ENCODE data around the gene ADCY2. TPM values are rescaled to one million over a fixed set of nuclear protein-coding genes. Genes with fewer than 3 reads are reported as not detected.

ADCY2 gene
- polyA plus RNA-seq, 1 of the 3 experiments (the other 2 are of a cell fraction), result not detected

DNA sequence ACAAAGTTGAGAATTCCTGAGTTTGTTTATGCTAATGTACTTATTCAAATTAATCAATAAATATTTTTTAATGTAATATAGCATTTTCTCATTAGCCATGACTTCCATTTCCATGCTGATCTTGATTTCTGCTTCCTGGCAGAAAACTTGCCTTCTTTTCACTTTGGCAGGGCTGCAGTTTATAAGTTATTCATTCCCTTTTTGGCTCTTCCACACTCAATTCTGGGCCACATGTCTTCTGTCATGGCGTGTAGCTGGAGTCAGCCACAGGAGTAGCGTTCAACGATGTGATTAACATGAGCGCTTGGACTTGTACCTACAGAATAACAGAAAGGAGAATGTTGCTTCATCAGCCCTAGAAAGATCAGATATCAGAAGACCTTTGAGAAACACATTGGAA, 282.1 kb downstream of the ADCY2 start (continued):
- TF ChIP-seq, protein P1, sequence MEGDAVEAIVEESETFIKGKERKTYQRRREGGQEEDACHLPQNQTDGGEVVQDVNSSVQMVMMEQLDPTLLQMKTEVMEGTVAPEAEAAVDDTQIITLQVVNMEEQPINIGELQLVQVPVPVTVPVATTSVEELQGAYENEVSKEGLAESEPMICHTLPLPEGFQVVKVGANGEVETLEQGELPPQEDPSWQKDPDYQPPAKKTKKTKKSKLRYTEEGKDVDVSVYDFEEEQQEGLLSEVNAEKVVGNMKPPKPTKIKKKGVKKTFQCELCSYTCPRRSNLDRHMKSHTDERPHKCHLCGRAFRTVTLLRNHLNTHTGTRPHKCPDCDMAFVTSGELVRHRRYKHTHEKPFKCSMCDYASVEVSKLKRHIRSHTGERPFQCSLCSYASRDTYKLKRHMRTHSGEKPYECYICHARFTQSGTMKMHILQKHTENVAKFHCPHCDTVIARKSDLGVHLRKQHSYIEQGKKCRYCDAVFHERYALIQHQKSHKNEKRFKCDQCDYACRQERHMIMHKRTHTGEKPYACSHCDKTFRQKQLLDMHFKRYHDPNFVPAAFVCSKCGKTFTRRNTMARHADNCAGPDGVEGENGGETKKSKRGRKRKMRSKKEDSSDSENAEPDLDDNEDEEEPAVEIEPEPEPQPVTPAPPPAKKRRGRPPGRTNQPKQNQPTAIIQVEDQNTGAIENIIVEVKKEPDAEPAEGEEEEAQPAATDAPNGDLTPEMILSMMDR (IDR thresholded peaks at IDR 0.05), result no peak
- TF ChIP-seq, protein P2, sequence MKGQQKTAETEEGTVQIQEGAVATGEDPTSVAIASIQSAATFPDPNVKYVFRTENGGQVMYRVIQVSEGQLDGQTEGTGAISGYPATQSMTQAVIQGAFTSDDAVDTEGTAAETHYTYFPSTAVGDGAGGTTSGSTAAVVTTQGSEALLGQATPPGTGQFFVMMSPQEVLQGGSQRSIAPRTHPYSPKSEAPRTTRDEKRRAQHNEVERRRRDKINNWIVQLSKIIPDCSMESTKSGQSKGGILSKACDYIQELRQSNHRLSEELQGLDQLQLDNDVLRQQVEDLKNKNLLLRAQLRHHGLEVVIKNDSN (IDR thresholded peaks at IDR 0.05; ENCODE audit: borderline replicate concordance, low read depth), result no peak
- TF ChIP-seq SIN3A (IDR thresholded peaks at IDR 0.05; ENCODE audit: borderline replicate concordance, low read depth, low read length) (no peak), SMC3 (IDR thresholded peaks at IDR 0.05; ENCODE audit: low read depth, low read length) (no peak), NFIC (IDR thresholded peaks at IDR 0.05; ENCODE audit: borderline replicate concordance) (no peak), EP300 (IDR thresholded peaks at IDR 0.05; ENCODE audit: borderline replicate concordance in 1 of 2, low read depth in 1 of 2, low read length in 1 of 2) (no peak)

DNA sequence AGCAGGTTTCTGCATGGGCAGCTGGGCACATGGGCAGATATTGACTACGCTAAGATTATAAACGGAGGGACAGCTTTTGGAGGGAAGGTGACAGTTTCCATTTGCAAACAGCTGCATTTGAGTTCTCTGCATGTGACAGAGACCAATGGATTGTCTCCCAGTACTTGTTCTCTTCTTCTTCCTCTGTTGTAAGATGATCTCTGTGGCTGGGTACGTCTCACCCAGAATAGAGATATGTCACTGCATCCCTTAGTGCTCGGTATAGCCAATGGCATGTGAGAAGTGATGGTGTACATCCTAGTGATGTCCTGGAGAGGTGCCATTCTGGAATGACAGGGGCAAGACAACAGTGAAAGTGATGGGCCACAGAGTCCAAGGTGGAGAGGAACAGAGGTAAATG, 283.7 kb downstream of the ADCY2 start:
- Histone ChIP-seq H3K27me3 (ENCODE audit: insufficient read depth) (peaks cover 8% of the 10 kb centered on the region; the same call in 1 of the 2 replicates), H3K27ac (ENCODE audit: low read depth in 2 of 2, low read length in 1 of 2) (no peak overlapping the region), H3K79me2 (ENCODE audit: insufficient read depth) (no peaks in the 10 kb centered on the region), H3K9ac (no peak overlapping the region), H3K9me2 (no peaks in the 10 kb centered on the region), H3K9me3 (no peaks in the 10 kb centered on the region), H2AFZ (ENCODE audit: low read depth) (no peak overlapping the region), H3K36me3 (replicated peaks in 1 of 2; ENCODE audit: control insufficient read depth in 1 of 2, insufficient read depth in 2 of 2, low read length in 1 of 2) (no peaks in the 10 kb centered on the region), H3K4me3 (ENCODE audit: low read depth in 2 of 2, low read length in 1 of 2) (no peak overlapping the region), H3F3A (replicated peaks; ENCODE audit: insufficient read depth) (no peaks in the 10 kb centered on the region), H4K20me1 (ENCODE audit: insufficient read depth) (no peaks in the 10 kb centered on the region), H3K4me1 (ENCODE audit: control insufficient read depth in 1 of 2, insufficient read depth in 2 of 2, low read depth in 1 of 2, low read length in 1 of 2) (no peaks in the 10 kb centered on the region), H3K4me2 (no peak overlapping the region)
- ChIA-PET POLR2A (no interaction called here), CTCF (no interaction called here)
- DNase-seq, result no peak
- no peak for TF ChIP-seq SMC3 (IDR thresholded peaks at IDR 0.05; ENCODE audit: low read depth, low read length)
- no peak for TF ChIP-seq SIN3A (IDR thresholded peaks at IDR 0.05; ENCODE audit: borderline replicate concordance, low read depth, low read length)
- TF ChIP-seq, protein P3, sequence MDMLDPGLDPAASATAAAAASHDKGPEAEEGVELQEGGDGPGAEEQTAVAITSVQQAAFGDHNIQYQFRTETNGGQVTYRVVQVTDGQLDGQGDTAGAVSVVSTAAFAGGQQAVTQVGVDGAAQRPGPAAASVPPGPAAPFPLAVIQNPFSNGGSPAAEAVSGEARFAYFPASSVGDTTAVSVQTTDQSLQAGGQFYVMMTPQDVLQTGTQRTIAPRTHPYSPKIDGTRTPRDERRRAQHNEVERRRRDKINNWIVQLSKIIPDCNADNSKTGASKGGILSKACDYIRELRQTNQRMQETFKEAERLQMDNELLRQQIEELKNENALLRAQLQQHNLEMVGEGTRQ (IDR thresholded peaks at IDR 0.05; ENCODE audit: borderline replicate concordance, low read depth, low read length), result no peak
- no peak for TF ChIP-seq FOXJ3 (CRISPR knock-in tag; IDR thresholded peaks at IDR 0.05)
- TF ChIP-seq MXI1 (IDR thresholded peaks at IDR 0.05; ENCODE audit: low read depth, low read length), result no peak
- TF ChIP-seq, protein P4, sequence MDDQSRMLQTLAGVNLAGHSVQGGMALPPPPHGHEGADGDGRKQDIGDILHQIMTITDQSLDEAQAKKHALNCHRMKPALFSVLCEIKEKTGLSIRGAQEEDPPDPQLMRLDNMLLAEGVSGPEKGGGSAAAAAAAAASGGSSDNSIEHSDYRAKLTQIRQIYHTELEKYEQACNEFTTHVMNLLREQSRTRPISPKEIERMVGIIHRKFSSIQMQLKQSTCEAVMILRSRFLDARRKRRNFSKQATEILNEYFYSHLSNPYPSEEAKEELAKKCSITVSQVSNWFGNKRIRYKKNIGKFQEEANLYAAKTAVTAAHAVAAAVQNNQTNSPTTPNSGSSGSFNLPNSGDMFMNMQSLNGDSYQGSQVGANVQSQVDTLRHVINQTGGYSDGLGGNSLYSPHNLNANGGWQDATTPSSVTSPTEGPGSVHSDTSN (IDR thresholded peaks at IDR 0.05), result no peak
- TF ChIP-seq GABPA (IDR thresholded peaks at IDR 0.05; ENCODE audit: low read depth), result no peak
- TF ChIP-seq NRF1 (IDR thresholded peaks at IDR 0.05; ENCODE audit: low read depth, low read length), result no peak
- TF ChIP-seq RXRA (IDR thresholded peaks at IDR 0.05; ENCODE audit: borderline replicate concordance, low read depth), result no peak
- TF ChIP-seq, protein P5, sequence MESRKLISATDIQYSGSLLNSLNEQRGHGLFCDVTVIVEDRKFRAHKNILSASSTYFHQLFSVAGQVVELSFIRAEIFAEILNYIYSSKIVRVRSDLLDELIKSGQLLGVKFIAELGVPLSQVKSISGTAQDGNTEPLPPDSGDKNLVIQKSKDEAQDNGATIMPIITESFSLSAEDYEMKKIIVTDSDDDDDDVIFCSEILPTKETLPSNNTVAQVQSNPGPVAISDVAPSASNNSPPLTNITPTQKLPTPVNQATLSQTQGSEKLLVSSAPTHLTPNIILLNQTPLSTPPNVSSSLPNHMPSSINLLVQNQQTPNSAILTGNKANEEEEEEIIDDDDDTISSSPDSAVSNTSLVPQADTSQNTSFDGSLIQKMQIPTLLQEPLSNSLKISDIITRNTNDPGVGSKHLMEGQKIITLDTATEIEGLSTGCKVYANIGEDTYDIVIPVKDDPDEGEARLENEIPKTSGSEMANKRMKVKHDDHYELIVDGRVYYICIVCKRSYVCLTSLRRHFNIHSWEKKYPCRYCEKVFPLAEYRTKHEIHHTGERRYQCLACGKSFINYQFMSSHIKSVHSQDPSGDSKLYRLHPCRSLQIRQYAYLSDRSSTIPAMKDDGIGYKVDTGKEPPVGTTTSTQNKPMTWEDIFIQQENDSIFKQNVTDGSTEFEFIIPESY (IDR thresholded peaks at IDR 0.05; ENCODE audit: borderline replicate concordance, low read depth), result no peak
- 5% methylated on average over 4 of the region's 4 CpGs for WGBS (ENCODE audit: low lambda C conversion rate)

Data from SK-N-SH (cell line).